K562 (cell line): Measurements from ENCODE around the gene HEMK1. TPM values are rescaled to one million over a fixed set of nuclear protein-coding genes. Genes with fewer than 3 reads are reported as not detected.
A peak's percentile ranks its signal among the peaks of the same experiment; 100 is the strongest.

Source experiments
- ATF1 ChIP-seq, 2 experiments: fragments of 450-650 bp in 1 of 2; IDR thresholded peaks; 2 replicates each; pipeline ENCODE4 v1.6.1; 2016; ENCODE audit warnings: missing compliant biosample characterization in 1 of 2, missing genetic modification characterization in 1 of 2
- ATF7 ChIP-seq: fragments of 450-650 bp; IDR thresholded peaks from 2 replicates; pipeline ENCODE4 v1.7.1; 2014; ENCODE audit warnings: mild to moderate bottlenecking, moderate library complexity
- CSDE1 ChIP-seq, 2 experiments: fragments of 450-650 bp; IDR thresholded peaks; 2 replicates each; pipeline ENCODE4 v1.6.1; 2016; ENCODE audit warnings: mild to moderate bottlenecking in 1 of 2
- CTBP1 ChIP-seq: fragments of 450-650 bp; IDR thresholded peaks from 2 replicates; pipeline ENCODE4 v1.6.1; 2016; ENCODE audit warnings: borderline replicate concordance
- DIDO1 ChIP-seq: fragments of 450-650 bp; IDR thresholded peaks from 2 replicates; pipeline ENCODE4 v1.6.1; 2016; ENCODE audit warnings: low read depth, missing biosample characterization, missing genetic modification characterization
- ETV1 ChIP-seq: fragments of 450-650 bp; conservative IDR thresholded peaks from 2 replicates; pipeline ENCODE4 v1.6.1; 2016; ENCODE audit warnings: missing genetic modification characterization, control low read depth, low read depth, missing compliant biosample characterization
- FOXK2 ChIP-seq, 2 experiments: fragments of 450-650 bp; IDR thresholded peaks in 1 of 2; conservative IDR thresholded peaks in 1 of 2; 2 replicates each; pipeline ENCODE4 v1.6.1; 2016; ENCODE audit warnings: low read depth in 2 of 2, mild to moderate bottlenecking in 1 of 2
- NCOA1 ChIP-seq: fragments of 450-650 bp; IDR thresholded peaks from 2 replicates; pipeline ENCODE4 v1.6.1; 2016; ENCODE audit warnings: low read depth
- NFATC3 ChIP-seq: fragments of 450-650 bp; IDR thresholded peaks from 2 replicates; pipeline ENCODE4 v1.6.1; 2017; ENCODE audit warnings: mild to moderate bottlenecking
- NR4A1 ChIP-seq, 2 experiments: fragments of 250-450 bp in 1 of 2; fragments of 450-650 bp in 1 of 2; sonication (Bioruptor Pico) in 1 of 2; IDR thresholded peaks; 2 replicates each; pipeline versions ENCODE4 v1.4.0 to v1.6.1; 2016 to 2020; ENCODE audit warnings: mild to moderate bottlenecking in 2 of 2, missing compliant biosample characterization in 1 of 2, missing genetic modification characterization in 1 of 2, moderate library complexity in 1 of 2
- SIN3A ChIP-seq, 2 experiments: fragments of 150-350 bp in 1 of 2; IDR thresholded peaks; 2 replicates each; pipeline ENCODE4 v1.6.1; 2011 to 2016; ENCODE audit warnings: borderline replicate concordance in 2 of 2, low read depth in 2 of 2, low read length in 2 of 2, mild to moderate bottlenecking in 2 of 2, moderate library complexity in 2 of 2; ENCODE audit not compliant: control insufficient read depth in 1 of 2
- STAT5A ChIP-seq: IDR thresholded peaks from 2 replicates; pipeline ENCODE4 v1.6.1; 2012; ENCODE audit warnings: low read length, inconsistent platforms, borderline replicate concordance
- TBP ChIP-seq: optimal IDR thresholded peaks from 2 replicates; pipeline ENCODE3; 2011; ENCODE audit warnings: low read depth, low read length, improper control_type of control experiment
- ZFP91 ChIP-seq: sonication (generic); formaldehyde crosslinking; IDR thresholded peaks from 2 replicates; pipeline ENCODE4 v1.8.0; 2022; ENCODE audit warnings: mild to moderate bottlenecking, missing genetic modification reagents
- ZNF354B ChIP-seq: fragments of 250-450 bp; sonication (Bioruptor Pico); IDR thresholded peaks from 2 replicates; pipeline ENCODE4 v1.4.0; 2020
- ZNF707 ChIP-seq: fragments of 250-450 bp; sonication (Bioruptor Pico); conservative IDR thresholded peaks from 2 replicates; pipeline ENCODE4 v1.8.0; 2022; ENCODE audit warnings: inconsistent platforms, mild to moderate bottlenecking, moderate library complexity
- polyA plus RNA-seq, 8 experiments: library from polyadenylated mRNA; depleted of rRNA in 4 of 8; stranded (reverse) in 5 of 8; unstranded in 3 of 8; fragments of >200 nt; fragmentation: Nextera tagmentation in 2 of 8; fragmentation: Illumina TruSeq in 1 of 8; extraction: Ambion mirVana in 2 of 8; extraction: Trizol in 1 of 8; gene quantifications; 2 replicates each; pipeline versions ENCODE4 v1.2.1 to v1.2.3, GENCODE V29; 2011 to 2014; ENCODE audit warnings: inconsistent platforms in 1 of 8, missing spikeins in 1 of 8
- total RNA-seq, 7 experiments: library from RNA; depleted of rRNA in 6 of 7; stranded (reverse); fragments of >200 nt in 6 of 7; fragmentation: Illumina TruSeq in 2 of 7; extraction: Trizol in 2 of 7; gene quantifications; 2 replicates each; pipeline versions ENCODE4 v1.2.1 to v1.2.3, GENCODE V29; 2011 to 2021; ENCODE audit warnings: low replicate concordance in 1 of 7
- TF ChIP-seq, protein P1 (sequence below): sonication (generic); formaldehyde crosslinking; IDR thresholded peaks from 2 replicates; pipeline ENCODE4 v1.9.0; 2022; ENCODE audit warnings: mild to moderate bottlenecking, missing genetic modification reagents
- TF ChIP-seq, protein P2 (sequence below): fragments of 250-450 bp; sonication (Bioruptor Pico); IDR thresholded peaks from 2 replicates; pipeline ENCODE4 v1.4.0; 2020; ENCODE audit warnings: mild to moderate bottlenecking, moderate library complexity
- TF ChIP-seq, protein P3 (sequence below): fragments of 450-650 bp; IDR thresholded peaks from 2 replicates; pipeline ENCODE4 v1.7.0; 2016; ENCODE audit warnings: borderline replicate concordance

HEMK1 gene
- total and polyA plus RNA-seq, 9 of the 15 experiments (the other 6 are each of a cell fraction or from before 2014, with no cell fraction given), result 2.0 to 16.8 (median 11.4) TPM

- TF ChIP-seq CTBP1 (peak; percentile 85; the same call in 1 of the 2 replicates), NCOA1 (peak; percentile 98), NR4A1 (CRISPR knock-in tag; IDR thresholded peaks at IDR 0.05) (no peak), NR4A1 (tag; IDR thresholded peaks at IDR 0.05) (0 out of 2 replicates have a peak, but pooled peaks have one; percentile 23), STAT5A (no peak), ZNF354B (CRISPR knock-in tag) (no peak), SIN3A (IDR thresholded peaks at IDR 0.05; ENCODE audit: borderline replicate concordance in 2 of 2, control insufficient read depth in 1 of 2, low read depth in 2 of 2, low read length in 2 of 2) (peak; percentile 64 to 93; a peak in 3 of 4 replicates), CSDE1 (IDR thresholded peaks at IDR 0.05) (peak in 1 of 2 experiments; percentile 22; a peak in 1 of 4 replicates), NFATC3 (0 out of 2 replicates have a peak, but pooled peaks have one; percentile 23), ATF7 (peak; percentile 78), ATF1 (CRISPR knock-in tag; IDR thresholded peaks at IDR 0.05) (no peak), ATF1 (tag; IDR thresholded peaks at IDR 0.05) (peak; percentile 95), DIDO1 (peak; percentile 89), FOXK2 (conservative IDR thresholded peaks at IDR 0.05 in 1 of 2, IDR thresholded peaks at IDR 0.05 in 1 of 2; ENCODE audit: low read depth in 2 of 2) (0 out of 4 replicates have a peak, but pooled peaks of 1 of the 2 experiments have one; percentile 43), ETV1 (tag) (peak; percentile 63), ZNF707 (no peak), ZFP91 (peak; percentile 85), TBP (peak; percentile 90)
- TF ChIP-seq, protein P1, sequence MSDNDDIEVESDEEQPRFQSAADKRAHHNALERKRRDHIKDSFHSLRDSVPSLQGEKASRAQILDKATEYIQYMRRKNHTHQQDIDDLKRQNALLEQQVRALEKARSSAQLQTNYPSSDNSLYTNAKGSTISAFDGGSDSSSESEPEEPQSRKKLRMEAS (CRISPR knock-in tag), result no peak
- TF ChIP-seq, protein P2, sequence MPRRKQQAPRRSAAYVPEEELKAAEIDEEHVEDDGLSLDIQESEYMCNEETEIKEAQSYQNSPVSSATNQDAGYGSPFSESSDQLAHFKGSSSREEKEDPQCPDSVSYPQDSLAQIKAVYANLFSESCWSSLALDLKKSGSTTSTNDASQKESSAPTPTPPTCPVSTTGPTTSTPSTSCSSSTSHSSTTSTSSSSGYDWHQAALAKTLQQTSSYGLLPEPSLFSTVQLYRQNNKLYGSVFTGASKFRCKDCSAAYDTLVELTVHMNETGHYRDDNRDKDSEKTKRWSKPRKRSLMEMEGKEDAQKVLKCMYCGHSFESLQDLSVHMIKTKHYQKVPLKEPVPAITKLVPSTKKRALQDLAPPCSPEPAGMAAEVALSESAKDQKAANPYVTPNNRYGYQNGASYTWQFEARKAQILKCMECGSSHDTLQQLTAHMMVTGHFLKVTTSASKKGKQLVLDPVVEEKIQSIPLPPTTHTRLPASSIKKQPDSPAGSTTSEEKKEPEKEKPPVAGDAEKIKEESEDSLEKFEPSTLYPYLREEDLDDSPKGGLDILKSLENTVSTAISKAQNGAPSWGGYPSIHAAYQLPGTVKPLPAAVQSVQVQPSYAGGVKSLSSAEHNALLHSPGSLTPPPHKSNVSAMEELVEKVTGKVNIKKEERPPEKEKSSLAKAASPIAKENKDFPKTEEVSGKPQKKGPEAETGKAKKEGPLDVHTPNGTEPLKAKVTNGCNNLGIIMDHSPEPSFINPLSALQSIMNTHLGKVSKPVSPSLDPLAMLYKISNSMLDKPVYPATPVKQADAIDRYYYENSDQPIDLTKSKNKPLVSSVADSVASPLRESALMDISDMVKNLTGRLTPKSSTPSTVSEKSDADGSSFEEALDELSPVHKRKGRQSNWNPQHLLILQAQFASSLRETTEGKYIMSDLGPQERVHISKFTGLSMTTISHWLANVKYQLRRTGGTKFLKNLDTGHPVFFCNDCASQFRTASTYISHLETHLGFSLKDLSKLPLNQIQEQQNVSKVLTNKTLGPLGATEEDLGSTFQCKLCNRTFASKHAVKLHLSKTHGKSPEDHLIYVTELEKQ (CRISPR knock-in tag), result 0 out of 2 replicates have a peak, but pooled peaks have one; percentile 29
- TF ChIP-seq, protein P3, sequence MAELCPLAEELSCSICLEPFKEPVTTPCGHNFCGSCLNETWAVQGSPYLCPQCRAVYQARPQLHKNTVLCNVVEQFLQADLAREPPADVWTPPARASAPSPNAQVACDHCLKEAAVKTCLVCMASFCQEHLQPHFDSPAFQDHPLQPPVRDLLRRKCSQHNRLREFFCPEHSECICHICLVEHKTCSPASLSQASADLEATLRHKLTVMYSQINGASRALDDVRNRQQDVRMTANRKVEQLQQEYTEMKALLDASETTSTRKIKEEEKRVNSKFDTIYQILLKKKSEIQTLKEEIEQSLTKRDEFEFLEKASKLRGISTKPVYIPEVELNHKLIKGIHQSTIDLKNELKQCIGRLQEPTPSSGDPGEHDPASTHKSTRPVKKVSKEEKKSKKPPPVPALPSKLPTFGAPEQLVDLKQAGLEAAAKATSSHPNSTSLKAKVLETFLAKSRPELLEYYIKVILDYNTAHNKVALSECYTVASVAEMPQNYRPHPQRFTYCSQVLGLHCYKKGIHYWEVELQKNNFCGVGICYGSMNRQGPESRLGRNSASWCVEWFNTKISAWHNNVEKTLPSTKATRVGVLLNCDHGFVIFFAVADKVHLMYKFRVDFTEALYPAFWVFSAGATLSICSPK, result no peak
Measured at GRCh38 chr3:50568947-50569749, at the start of gene HEMK1 (continued).
